H54 (cell line): ENCODE results near the gene GGA3.
A peak's percentile ranks its signal among the peaks of the same experiment; 100 is the strongest.
"Not testable (repeated sequence)": the region's sequence is repeated elsewhere in the genome, so short reads cannot be mapped to it uniquely, and the experiment has no call there.

Experiments
- DNase-seq: peaks from one replicate; pipeline ENCODE4 v3.0.0; 2011; ENCODE audit warnings: low spot score, mixed read lengths; ENCODE audit not compliant: insufficient read length
- FAIRE-seq: peaks from 3 replicates; lab custom pipeline; 2011; peaks lifted over from hg19 to GRCh38; lab: Jason Lieb, UNC
- POLR2A ChIP-seq: IDR thresholded peaks from 2 replicates; pipeline ENCODE4 v1.6.1; 2011; ENCODE audit warnings: low read depth, mild to moderate bottlenecking, low read length

The GGA3 gene, protein sequence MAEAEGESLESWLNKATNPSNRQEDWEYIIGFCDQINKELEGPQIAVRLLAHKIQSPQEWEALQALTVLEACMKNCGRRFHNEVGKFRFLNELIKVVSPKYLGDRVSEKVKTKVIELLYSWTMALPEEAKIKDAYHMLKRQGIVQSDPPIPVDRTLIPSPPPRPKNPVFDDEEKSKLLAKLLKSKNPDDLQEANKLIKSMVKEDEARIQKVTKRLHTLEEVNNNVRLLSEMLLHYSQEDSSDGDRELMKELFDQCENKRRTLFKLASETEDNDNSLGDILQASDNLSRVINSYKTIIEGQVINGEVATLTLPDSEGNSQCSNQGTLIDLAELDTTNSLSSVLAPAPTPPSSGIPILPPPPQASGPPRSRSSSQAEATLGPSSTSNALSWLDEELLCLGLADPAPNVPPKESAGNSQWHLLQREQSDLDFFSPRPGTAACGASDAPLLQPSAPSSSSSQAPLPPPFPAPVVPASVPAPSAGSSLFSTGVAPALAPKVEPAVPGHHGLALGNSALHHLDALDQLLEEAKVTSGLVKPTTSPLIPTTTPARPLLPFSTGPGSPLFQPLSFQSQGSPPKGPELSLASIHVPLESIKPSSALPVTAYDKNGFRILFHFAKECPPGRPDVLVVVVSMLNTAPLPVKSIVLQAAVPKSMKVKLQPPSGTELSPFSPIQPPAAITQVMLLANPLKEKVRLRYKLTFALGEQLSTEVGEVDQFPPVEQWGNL

DNA sequence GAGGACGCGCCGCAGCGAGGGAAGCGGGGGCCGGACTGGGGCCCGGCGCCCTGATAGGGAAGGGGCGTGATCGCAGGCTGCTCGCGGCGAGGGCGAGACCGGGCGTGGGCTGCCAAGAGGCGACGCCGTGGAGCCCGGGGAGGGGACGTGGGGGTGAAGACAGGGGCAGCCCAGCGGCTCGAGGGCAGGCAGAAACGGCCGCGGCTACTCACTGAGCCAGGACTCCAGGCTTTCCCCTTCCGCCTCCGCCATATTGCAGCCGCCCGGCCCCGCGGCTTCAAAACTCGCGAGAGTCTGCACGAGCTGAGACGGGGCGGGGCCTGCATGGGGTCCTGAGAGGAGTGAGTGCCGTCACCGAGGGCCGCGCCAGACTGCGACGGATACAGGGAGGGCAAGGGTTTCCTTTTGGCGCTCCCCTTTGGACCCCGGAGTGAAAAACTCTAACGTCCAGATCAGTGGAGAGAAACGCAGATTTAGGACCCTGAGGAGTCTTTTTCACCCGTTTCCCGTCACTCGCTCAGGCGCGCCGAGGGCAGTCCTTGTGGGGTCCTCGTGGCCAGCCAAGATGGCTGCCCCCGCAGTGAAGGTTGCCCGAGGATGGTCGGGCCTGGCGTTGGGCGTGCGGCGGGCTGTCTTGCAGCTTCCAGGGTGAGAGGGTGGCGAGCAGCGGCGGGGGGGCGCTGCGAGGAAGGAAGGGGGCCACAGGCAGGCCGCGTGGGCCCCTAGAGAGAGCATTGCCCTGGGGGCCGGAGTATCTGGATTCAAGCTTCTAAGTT is at the start of gene GGA3, which contains the start of gene MRPS7:
GGA3 (minus strand) TSS at position 271 of the 776 bp plus-strand sequence; CDS start at position 252, 19 bp downstream.
MRPS7 (plus strand) TSS at position 544 of the 776 bp plus-strand sequence; CDS start at position 566, 22 bp downstream.
- peak; percentile 96 for DNase-seq
- FAIRE-seq, result no peak
- TF ChIP-seq POLR2A, result peak; percentile 87

DNA sequence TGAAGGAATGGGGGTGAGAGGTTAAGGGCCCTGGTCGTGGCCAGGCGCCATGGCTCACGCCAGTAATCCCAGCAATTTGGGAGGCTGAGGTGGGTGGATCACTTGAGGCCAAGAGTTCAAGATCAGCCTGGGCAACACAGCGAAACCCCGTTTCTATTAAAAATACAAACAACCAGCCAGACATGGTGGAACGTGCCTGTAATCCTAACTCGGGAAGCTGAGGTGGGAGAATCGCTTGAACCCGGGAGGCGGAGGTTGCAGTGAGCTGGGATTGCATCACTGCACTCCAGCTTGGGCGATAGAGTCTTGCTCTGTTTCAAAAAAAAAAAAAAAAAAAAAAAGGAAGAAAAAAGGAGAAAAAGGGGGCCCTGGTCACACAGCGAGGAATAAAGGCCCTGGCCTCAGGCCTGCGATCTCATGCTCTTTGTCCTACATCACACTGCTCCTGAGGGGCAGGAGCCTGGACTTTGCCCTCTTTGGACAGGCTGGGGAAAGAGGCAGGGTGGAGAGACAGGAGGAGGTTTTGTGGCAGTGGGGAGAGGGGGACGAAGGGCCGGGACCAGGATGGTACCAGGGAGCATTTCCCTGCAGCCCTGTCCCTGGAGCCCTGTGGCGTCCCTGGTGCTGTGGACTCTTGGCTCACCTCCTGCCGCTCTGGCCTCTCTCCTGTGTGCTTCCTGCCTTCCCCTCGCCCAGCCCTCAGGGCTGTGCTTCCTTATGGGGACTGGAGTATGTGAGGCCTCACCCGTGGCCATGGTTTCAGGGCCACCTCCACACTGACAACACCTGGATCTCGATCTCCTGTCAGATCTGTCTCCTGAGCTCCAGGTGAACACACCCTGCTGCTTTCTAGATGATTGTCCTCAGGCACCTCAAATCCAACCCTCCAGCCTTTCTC is 47.6 kb upstream of the GGA3 start:
- TF ChIP-seq POLR2A, result no peak
- DNase-seq (no peak), FAIRE-seq (no peak)

DNA sequence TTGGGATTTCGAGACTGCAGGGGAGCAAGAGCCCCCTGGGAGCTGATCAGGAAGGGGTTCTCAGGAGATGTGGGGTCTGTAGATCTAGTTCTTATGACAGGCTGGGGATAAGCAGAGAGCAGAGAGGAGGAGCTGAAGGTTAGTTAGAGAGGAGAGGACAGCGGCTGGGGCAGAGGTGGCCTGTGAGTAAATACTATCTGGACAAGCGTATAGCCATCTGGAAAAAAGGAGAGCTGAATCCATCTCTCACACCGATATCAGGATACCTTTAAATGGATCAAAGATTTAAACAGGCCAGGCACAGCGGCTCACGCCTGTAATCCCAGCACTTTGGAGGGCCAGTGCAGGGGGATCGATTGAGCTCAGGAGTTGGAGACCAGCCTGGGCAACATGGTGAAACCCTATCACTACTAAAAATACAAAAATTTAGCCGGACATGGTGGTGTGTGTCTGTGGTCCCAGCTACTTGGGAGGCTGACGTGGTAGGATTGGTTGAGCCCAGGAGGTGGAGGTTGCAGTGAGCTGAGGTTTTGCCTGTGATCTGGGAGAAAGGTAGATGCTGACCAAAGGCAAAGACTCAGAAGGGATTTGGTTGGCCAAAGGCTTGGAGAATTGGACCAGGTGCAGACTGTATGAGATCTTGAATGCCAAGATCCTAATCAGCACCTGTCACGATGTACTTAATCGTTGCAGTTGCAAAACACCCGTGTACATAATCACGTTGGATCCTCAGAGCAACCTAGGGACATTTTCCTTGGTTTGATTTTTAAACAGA is 46.7 kb upstream of the GGA3 start:
- TF ChIP-seq POLR2A, result no peak
- no peak for DNase-seq
- FAIRE-seq, result no peak

DNA sequence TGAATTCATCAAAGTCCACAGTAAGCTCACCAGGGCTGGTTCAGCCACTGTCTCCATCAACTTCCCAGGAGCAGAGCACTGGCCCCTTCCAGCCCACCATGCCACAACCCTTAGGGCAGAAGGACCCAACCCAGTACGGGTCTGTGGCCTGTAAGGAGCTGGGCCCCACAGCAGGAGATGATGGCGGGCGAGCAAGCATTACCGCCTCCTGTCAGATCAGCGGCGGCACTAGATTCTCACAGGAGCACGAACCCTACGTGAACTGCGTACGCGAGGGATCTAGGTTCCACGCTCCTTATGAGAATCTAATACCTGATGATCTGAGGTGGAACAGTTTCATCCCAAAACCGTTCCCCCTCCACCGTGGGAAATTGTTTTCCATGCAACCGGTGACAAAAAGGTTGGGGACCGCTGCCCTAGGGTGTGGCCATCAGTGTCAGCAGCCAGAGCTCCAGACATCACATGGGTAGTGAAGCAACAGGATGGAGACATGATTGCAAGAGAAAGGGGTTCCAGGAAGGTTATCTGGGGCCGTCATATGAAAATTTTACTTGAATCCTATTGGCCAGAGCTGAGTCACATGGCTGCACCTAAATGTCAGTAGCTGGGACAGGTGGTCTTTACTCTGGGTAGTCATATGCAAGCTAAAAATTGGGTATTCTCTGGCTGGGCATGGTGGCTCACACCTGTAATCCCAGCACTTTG is 40.2 kb upstream of the GGA3 start:
- DNase-seq, result no peak
- no peak for FAIRE-seq
- TF ChIP-seq POLR2A, result no peak

DNA sequence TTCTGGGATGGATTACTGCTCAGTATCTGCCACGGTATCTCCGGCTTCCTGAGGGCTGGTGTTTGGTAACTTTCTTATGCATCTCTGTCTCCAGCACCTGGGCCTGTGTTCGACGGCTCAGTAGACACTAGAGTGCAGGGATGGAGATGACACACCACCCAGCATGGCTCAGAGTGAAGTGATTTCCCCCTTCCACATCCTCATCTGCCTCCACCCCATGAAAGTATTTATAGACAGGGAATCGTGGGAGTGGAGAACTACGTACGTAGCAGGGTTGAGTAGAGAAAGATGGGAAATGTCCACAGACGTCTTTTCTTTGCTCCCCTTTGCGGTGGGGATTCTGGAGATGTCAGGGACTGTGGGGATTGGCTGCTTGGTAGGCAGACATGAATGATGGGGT is 39.6 kb upstream of the GGA3 start:
- FAIRE-seq (no peak), DNase-seq (no peak)
- no peak for TF ChIP-seq POLR2A

DNA sequence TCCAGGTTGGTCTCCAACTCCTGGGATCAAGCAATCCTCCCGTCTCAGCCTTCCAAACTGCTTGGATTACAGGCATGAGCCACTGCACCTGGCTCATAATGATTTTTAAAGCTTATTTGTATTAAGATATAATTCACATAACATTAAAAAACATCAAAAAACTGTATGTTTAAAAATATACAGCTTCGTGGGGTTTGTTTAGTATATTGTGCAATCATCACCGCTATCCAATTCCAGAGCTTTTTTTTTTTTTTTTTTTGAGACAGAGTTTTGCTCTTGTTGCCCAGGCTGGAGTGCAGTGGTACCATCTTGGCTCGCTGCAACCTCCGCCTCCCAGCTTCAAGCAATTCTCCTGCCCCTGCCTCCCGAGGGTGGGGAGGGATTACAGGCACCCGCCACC is 38.9 kb upstream of the GGA3 start:
- DNase-seq, result no peak
- no peak for FAIRE-seq
- no peak for TF ChIP-seq POLR2A

DNA sequence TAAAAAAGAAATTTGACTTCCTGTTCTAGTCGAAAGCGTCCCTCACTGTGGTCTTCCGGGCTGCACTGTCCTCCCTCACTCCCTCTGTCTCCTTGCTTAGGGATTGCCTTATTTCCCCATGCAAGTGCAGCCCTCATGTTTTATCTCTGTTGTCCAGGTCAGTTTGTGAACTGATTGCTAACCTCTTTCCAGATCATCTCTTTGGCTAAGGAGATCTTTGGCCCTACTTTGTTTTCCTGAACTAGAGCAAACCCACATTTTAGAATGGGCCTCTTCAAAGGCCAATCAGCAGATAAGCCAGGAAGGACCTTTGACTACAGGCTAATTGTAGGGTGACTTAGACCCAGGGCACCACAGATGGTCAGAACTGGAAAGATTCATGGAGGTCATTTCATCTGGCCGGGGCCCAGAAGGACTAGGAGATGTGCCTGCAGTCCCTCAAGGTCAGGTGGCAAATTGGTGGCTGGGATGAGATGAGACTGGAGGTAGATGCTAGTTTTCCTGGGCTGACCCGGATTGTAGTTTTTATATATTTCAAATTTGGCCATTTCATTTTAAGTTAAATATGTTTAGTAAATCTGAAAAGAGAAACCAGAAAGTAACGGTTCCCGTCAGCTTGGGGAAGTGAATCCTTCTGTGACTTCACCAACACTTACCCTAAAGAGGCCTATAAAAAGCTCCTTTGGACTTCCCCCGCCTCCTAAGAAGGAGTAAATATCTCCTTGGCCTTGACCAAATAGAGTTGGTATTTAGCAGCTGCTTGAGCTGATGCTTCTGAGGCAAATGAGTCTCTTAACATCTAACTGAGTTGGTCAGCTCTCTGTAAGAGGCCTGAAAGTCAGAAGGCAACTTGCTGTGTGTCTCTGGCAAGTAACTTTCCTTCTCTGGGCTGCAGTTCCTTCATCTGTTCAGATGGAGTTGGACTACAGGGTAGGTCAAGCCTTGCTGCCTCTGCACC is 34.1 kb upstream of the GGA3 start:
- TF ChIP-seq POLR2A, result no peak
- DNase-seq (no peak), FAIRE-seq (no peak)

DNA sequence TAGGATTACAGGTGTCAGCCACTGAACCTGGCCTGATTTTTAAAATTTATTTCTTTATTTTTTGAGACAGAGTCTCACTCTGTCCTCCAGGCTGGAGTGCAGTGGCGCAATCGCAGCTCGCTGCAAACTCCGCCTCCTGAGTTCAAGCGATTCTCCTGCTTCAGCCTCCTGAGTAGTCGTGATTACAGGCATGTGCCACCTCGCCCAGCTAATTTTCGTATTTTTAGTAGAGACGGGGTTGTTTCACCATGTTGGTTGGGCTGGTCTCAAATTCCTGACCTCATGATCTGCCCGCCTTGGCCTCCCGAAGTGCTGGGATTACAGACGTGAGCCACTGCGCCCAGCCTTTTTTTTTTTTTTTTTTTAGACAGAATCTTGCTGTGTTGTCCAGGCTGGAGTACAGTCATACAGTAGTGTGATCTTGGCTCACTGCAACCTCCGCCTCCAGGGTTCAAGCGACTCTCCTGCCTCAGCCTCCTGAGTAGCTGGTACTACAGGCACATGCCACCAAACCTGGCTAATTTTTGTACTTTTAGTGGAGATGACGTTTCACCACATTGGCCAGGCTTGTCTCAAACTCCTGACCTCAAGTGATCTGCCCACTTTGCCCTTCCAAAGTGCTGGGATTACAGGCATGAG is 31.5 kb upstream of the GGA3 start:
- FAIRE-seq, DNase-seq: not testable (repeated sequence)

DNA sequence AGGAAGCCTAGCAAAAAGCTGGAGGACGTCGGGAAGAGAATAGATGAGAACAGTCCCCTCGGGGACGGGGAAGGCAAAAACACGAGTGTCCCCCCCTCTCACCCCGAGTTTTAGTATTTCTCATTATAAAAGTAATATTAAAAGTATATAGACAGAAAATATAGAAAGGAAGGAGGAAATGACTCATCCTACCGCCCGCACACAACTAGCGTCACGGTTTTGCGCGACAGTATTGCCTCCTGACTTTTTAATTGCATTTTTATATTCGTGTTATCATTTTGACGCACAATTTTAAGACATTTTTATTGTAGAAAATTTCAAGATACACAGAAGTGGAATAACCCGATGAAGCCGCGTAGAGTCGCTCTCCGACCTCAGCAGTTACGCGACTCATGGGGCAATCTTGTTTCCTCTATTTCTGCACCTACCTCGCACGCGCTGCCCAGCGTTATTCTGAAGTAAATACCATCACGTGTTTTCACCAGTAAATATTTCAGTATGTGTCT is 28.5 kb upstream of the GGA3 start:
- no peak for DNase-seq
- no peak for FAIRE-seq
- no peak for TF ChIP-seq POLR2A
